ENCODE measurements around the gene PGRMC1.
"Not testable (repeated sequence)": the region's sequence is repeated elsewhere in the genome, so short reads cannot be mapped to it uniquely, and the experiment has no call there.

The PGRMC1 gene

DNA sequence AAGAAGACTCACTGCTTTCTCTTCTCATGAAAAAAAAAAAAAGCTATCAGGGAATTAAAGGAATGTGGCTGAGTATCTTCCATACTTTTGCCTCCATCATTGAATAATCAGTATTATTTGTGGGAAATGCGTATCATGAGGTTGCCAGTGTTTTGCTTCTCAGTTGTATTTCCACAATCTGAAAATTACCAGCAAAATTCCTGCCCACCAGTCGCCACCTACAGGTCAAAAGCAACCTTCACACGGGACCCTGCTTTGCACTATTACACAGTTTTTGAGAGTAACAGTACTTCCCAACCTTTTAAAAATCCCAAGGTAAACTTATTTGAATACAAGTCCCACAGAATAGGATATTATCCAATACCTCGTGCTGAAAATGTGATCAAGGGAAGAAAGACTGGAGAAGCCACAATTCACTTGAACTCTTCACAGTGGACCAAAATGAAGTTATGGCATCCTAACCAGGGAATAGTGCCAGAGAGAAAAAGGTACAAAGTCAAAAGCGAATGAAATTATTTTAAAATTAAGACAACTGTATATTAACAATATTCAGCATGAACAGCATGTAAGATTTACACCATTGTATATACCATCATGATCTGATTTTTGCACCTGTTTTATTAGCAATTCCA is 30.4 kb downstream of the PGRMC1 start:
- H3K9me3 ChIP-seq (ENCODE audit: low read length): no peaks in the 10 kb centered on the region

DNA sequence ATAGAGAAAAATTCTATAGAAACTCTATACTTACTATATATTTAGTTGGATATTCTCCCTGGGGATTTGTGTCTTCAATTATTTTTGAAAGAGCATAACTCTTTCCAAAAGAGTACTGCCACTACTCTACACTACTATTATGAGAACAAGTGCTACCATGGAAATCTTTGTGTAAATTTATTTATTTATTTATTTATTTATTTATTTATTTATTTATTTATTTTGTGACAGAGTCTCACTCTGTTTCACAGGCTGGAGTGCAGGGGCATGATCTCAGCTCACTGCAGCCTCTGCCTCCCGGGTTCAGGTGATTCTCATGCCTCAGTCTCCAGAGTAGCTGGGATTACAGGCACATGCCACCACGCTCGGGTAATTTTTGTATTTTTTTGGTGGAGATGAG is 31.0 kb downstream of the PGRMC1 start:
- H3K4me2 ChIP-seq (ENCODE audit: low read length); H3K4me1 ChIP-seq (ENCODE audit: insufficient read depth, low read length, severe bottlenecking); H2AFZ ChIP-seq (ENCODE audit: low read length); H4K20me1 ChIP-seq (ENCODE audit: insufficient read depth, low read length); H3K27ac ChIP-seq (ENCODE audit: low read depth, low read length, poor library complexity, severe bottlenecking); H3K36me3 ChIP-seq (ENCODE audit: insufficient read depth, low read length); H3K27me3 ChIP-seq (ENCODE audit: insufficient read depth, low read length); H3K4me3 ChIP-seq (ENCODE audit: low read depth, low read length, poor library complexity, severe bottlenecking); H3K9ac ChIP-seq (ENCODE audit: low read length); H3K9me2 ChIP-seq (ENCODE audit: low read depth, low read length); H3K9me3 ChIP-seq (ENCODE audit: low read length); H3K79me2 ChIP-seq (ENCODE audit: insufficient read depth, low read length); H3F3A ChIP-seq (ENCODE audit: insufficient read depth, low read length): not testable (repeated sequence)

More for the DNA sequence above, 30.4 kb downstream of the PGRMC1 start:
- Histone ChIP-seq H4K20me1 (ENCODE audit: insufficient read depth, low read length) (no peaks in the 10 kb centered on the region), H3K79me2 (ENCODE audit: insufficient read depth, low read length) (no peaks in the 10 kb centered on the region), H2AFZ (ENCODE audit: low read length) (no peak overlapping the region), H3K9me2 (ENCODE audit: low read depth, low read length) (no peaks in the 10 kb centered on the region), H3K27ac (ENCODE audit: low read depth, low read length, poor library complexity, severe bottlenecking) (no peak overlapping the region), H3K4me2 (ENCODE audit: low read length) (no peak overlapping the region), H3K27me3 (ENCODE audit: insufficient read depth, low read length) (no peaks in the 10 kb centered on the region), H3K4me1 (ENCODE audit: insufficient read depth, low read length, severe bottlenecking) (no peaks in the 10 kb centered on the region), H3F3A (ENCODE audit: insufficient read depth, low read length) (no peaks in the 10 kb centered on the region), H3K9ac (ENCODE audit: low read length) (no peak overlapping the region), H3K4me3 (ENCODE audit: low read depth, low read length, poor library complexity, severe bottlenecking) (no peak overlapping the region), H3K36me3 (ENCODE audit: insufficient read depth, low read length) (no peaks in the 10 kb centered on the region)
- TF ChIP-seq EZH2 (IDR thresholded peaks at IDR 0.05; ENCODE audit: borderline replicate concordance, low read length): no peak
- TF ChIP-seq, protein P1, sequence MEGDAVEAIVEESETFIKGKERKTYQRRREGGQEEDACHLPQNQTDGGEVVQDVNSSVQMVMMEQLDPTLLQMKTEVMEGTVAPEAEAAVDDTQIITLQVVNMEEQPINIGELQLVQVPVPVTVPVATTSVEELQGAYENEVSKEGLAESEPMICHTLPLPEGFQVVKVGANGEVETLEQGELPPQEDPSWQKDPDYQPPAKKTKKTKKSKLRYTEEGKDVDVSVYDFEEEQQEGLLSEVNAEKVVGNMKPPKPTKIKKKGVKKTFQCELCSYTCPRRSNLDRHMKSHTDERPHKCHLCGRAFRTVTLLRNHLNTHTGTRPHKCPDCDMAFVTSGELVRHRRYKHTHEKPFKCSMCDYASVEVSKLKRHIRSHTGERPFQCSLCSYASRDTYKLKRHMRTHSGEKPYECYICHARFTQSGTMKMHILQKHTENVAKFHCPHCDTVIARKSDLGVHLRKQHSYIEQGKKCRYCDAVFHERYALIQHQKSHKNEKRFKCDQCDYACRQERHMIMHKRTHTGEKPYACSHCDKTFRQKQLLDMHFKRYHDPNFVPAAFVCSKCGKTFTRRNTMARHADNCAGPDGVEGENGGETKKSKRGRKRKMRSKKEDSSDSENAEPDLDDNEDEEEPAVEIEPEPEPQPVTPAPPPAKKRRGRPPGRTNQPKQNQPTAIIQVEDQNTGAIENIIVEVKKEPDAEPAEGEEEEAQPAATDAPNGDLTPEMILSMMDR (IDR thresholded peaks at IDR 0.05; ENCODE audit: low read length): peak; percentile 67

DNA sequence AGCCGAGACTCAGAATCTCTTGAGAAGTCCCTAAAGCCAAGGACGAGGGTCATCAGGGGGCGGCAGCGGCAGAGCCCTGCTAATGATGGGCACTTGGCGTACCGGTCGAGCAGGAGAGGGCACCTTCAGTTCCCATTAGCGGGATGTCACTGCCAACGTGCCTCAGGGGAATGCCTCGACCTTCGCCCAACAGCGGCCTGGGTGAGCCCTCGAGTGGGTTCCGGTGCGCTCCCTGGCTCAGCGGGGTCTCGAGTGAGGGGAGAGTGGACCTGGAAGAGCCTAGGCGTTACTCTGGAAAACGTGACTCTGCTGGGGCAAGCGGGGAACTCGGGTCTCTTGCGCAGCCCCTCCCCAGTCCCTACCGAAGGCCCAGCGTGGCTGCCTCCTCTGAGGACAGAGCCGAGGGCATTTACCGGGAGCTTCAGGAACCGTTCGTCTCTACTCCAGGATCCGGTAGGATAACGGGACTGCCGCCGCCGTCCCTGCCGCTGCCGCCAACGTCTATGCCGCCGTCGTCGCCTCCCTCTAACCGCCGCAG is 36.9 kb downstream of the PGRMC1 start:
- Histone ChIP-seq H3K36me3 (ENCODE audit: insufficient read depth, low read length) (no peaks in the 10 kb centered on the region), H3K4me2 (ENCODE audit: low read length) (no peak overlapping the region), H3K9ac (ENCODE audit: low read length) (no peak overlapping the region), H3F3A (ENCODE audit: insufficient read depth, low read length) (no peaks in the 10 kb centered on the region), H3K27me3 (ENCODE audit: insufficient read depth, low read length) (no peaks in the 10 kb centered on the region), H3K79me2 (ENCODE audit: insufficient read depth, low read length) (no peaks in the 10 kb centered on the region), H3K27ac (ENCODE audit: low read depth, low read length, poor library complexity, severe bottlenecking) (no peak overlapping the region), H4K20me1 (ENCODE audit: insufficient read depth, low read length) (no peaks in the 10 kb centered on the region), H3K9me3 (ENCODE audit: low read length) (no peaks in the 10 kb centered on the region), H2AFZ (ENCODE audit: low read length) (no peak overlapping the region), H3K4me3 (ENCODE audit: low read depth, low read length, poor library complexity, severe bottlenecking) (no peak overlapping the region), H3K9me2 (ENCODE audit: low read depth, low read length) (no peaks in the 10 kb centered on the region), H3K4me1 (ENCODE audit: insufficient read depth, low read length, severe bottlenecking) (no peaks in the 10 kb centered on the region)
- no peak for TF ChIP-seq EZH2 (IDR thresholded peaks at IDR 0.05; ENCODE audit: borderline replicate concordance, low read length)
- TF ChIP-seq, protein P1 (IDR thresholded peaks at IDR 0.05; ENCODE audit: low read length): no peak
